Limb (tissue), 2 donors: ENCODE results near the gene IFT22.
"Not testable (repeated sequence)": the region's sequence is repeated elsewhere in the genome, so short reads cannot be mapped to it uniquely, and the experiment has no call there.

Source experiments
- DNase-seq, 2 donors: peaks; one replicate each; pipeline ENCODE4 v3.0.0-alpha.2; 2016; ENCODE audit errors: extremely low spot score in 2 of 2

The IFT22 gene

DNA sequence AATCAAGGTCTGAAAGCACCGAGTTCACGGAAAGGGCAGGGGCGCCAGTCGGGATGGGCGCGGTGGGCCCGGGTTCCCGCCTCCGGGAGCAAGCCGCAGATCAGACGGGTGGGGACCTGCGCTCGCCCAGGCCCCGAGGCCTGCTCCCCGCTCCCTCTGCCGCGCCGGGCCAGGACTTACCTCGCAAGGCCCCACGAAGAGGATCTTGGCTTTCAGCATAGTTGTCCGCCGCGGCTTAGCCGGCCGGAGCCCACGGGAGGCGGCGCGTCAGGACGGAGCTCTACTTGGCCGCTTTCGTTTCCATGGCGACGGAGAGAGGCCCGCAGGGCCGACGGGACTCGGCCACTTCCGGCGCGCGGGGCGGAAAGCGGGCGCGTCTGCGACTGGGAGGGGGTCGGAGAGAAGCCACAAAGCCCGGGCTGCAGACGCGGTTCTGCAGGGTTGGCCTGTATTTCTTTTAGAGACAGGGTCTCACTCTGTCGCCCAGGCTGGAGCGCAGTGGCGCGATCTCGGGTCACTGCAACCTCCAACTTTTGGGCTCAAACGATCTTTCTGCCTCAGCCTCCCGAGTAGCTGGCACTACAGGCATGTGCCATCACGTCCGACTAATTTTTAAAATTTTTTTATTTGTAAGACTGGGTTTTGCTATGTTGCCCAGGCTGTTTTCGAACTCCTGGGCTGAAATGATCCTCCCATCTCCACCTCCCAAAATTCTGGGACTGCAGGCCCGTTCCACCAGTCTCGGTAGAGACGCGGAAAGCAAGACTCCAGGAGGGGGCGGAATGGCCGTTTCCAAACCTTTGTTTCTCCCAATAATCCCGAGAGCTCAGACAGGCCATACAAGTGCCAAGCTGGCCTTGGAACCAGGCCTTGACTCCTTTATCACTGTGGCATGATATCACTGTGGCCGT lies at the start of gene IFT22:
TSS of gene IFT22 (minus strand) at position 322 of the 911 bp plus-strand sequence. CDS start at position 219, 103 bp downstream.
- peak; percentile 94 to 95 for DNase-seq

DNA sequence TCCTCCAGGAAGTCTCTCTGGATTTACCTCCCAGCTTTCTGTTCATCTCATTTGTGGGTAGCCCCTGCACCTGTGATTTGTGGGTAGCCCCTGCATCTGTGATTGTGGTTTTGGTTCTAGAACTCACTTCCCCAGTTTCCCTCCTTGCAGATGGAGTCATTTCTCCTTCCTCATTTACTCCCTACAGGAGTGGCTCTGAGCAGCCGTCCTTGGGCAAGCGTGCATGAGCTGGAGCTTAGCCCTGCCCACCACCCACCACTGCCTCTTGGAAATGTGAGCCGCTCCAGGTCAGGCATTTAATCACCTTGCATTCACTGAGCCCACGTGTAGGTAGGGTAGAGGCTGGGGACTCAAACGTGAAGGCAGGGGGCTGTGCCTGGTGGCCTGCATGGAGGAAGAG lies 49.2 kb upstream of the IFT22 start:
- no peak for DNase-seq

DNA sequence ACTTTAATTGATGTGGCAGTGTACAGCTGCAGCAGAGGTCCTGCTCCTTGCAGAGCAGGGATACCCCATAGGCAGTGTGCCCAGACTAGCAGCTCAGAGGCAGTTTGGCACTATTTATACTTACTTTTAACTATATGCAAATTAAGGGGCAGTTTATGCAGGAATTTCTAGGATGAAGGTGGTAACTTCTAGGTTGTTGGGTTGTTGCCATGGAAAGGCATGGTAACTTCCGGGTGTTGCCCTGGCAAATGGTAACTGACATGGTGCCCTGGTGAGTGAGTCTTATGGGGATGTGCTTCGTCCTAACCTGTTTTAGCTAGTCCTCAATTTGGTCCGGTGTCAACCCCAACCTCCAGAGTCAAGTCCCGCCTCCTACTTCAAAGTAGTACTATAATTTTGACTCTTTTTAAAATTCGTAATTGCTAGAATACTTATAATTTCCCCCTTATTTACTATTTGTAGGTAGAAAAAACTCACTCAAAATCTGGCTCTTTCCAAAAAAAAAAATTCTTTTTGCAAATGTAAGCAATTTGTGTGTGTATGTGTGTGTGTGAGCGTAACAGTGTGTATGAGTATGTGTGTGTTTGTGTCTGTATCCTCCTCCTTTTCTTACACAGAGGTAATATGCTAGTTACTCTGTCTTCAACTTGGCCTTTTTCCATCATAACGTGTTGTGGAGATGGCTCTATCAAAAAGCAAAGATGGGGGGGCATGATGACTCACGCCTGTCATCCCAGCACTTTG lies 47.0 kb upstream of the IFT22 start:
- DNase-seq: no peak

DNA sequence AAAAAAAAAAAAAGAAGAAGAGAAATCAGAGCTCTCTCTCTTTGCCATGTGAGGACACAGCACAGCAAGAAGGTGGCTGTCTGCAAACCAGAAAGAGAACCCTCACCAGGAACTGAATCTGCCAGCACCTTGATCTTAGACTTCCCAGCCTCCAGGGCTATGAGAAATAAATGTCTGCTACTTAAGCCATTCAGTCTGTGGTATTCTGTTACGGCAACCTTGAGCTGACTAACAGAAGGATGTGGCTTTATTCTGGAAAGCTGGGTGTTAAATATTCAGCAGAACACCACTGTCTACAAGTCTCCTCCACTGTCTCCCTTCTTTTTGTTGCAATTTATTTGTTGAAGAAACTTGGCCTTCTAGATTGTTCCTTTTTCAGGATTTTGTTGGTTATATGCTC lies 46.1 kb upstream of the IFT22 start:
- DNase-seq: no peak

DNA sequence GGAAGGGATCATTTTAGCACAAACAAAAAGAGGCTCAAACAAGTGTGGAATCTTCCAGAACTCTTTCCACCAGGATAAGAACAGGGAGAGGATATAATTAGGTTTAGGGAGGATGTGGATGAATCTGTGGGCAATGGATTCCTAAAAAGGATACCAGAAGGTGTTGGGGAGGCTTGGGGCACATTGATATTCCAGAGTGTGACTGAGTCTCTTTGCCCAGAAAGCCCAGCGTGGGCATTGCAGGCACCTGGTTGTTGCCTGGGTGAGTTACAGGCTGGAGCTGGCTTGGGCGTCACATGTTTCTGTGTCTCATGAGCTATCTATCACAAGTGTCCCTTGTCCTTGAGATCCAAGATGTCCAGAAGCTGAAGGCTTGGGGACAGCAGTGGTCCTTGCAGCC lies 44.3 kb upstream of the IFT22 start:
- no peak for DNase-seq

DNA sequence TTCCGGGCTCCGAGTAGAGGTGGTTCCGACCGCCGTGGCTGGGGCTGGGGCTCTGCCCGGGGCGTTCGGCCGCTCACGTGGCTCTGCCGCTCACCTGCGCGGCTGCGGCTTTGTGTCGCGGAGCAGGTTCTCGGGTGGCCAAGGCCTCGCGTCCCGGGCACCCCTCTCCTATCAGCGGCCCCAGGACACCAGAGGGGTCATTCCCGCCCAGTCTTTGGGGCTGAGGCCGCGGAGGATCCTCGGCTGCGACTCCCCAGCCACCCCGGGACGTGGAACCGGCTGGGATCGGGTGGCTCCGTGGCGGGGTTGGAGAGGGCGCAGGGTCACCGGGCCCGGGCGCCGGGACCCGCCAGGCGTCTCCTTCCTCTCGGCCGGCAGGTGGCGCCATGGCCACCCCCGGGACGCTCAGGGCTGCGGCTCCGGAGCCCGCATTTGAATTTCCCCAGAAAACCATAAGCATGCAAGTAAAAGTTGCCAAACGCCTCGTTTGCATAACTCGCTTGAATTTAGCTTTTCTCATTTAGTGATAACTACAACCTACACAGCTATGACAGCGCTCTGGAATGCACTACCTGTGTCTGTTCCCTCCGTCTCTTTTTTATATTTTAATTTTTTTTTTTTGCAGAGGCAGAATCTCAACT lies 42.2 kb upstream of the IFT22 start:
- DNase-seq: peak; percentile 72 to 87

DNA sequence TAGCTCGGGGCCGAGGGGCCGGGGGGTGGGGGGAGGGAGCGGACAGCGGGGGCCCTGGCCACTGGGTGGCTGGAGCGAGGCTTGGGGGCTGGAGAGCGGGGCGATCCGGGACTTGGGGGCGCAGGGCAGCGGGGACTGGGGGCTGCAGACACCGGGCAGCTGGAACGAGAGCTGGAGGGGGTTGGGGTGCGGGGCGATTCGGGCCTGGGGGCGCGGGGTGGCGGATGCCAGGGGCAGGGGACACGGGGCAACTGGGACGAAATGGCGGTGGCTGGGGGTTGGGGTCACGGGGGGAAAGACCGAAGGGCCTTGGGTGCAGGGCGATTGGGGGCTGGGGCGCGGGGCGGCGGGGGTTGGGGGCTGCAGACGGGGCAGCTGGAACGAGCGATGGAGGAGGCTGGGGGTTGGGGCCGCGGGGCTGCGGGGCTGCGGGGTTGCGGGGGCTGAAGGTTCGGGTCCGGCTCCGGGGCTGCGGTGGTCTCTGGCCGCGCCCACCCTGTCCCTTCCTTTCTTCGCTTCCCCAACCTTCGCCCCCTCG lies 41.7 kb upstream of the IFT22 start:
- DNase-seq: no peak

DNA sequence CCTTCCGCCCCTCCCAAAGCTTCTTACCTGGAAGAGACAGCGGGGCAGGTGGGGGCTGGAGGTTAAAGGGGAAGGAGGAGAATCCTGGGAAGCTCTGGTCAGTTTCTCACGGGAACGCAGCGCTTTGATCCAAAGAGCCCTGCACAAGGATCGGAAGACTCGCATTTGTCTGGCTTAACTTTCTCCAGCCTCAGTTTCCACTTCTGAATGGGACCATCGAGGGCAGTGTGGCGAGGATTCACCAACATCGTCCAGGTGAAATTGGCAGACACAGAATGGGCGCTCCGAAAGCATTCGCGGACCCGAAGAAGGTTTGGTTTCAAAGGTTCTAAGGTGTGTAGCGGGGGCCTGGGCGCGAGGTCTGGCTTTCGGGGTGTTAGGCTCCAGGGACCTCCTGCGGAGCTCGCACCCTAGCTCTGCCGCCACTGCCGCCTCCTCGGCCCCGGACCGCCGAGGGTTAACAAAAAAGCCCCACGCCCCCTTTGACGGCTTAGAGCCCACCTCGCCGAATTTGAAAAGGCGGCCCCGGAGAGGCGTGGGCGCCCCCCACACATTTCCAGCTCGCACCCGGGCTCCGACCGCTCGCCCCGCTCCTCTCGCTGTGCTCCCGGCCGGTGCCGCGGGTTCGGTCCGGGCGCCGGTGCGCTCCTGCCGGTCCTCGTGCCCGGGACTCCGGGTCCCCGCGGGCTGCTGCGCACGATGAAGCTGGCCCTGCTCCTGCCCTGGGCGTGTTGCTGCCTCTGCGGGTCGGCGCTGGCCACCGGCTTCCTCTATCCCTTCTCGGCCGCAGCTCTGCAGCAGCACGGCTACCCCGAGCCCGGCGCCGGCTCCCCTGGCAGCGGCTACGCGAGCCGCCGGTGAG lies 41.0 kb upstream of the IFT22 start, which contains the start of gene COL26A1:
TSS of gene COL26A1 (plus strand) at position 542 of the 862 bp plus-strand sequence. CDS start at position 700, 158 bp downstream.
- DNase-seq: peak in 1 of 2 donors; percentile 76

DNA sequence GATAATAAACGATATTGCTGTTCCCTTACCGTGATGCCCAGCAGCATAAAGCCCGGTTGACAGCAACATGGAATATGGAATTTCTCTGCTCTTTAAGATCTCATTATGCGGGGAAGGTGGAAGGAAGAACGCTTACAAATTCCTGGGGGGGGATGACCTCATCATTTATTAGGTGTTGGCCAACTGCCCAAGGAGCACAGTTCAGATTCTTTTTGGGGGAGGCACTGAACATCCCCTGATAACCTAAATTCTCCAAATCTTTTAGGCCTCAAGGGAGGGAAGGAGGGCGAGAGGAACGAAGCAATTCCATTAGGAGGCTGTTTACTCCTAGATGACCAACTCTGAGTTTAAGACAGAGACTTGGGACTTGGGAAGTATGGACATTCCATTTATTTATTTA lies 35.8 kb upstream of the IFT22 start:
- DNase-seq: no peak

DNA sequence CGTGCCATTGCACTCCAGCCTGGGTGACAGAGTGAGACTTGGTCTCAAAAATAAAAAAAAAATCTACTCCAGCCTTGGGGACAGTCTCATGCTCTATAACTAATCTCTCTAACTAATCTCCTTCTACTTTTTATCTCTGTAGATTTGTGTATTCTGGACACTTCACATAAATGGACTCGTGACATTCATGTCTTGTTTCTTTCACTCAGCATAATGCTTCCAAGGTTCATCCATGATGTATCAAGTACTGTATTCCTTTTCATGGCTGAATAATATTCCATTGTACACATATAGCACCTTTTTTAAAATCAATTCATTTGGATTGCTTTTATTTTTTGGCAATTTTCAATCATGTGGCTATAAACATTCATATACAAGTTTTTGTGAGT lies 31.3 kb upstream of the IFT22 start:
- no peak for DNase-seq

DNA sequence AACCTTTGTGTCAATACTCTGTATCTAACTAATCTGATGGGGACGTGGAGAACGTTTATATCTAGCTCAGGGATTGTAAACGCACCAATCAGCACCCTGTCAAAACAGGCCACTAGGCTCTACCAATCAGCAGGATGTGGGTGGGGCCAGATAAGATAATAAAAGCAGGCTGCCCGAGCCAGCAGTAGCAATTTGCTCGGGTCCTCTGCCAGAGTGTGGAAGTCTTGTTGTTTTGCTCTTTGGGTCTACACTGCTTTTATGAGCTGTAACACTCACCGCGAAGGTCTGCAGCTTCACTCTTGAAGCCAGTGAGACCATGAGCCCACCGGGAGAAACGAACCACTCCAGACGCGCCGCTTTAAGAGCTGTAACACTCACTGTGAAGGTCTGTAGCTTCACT lies 27.7 kb upstream of the IFT22 start:
- not testable (repeated sequence) for DNase-seq

DNA sequence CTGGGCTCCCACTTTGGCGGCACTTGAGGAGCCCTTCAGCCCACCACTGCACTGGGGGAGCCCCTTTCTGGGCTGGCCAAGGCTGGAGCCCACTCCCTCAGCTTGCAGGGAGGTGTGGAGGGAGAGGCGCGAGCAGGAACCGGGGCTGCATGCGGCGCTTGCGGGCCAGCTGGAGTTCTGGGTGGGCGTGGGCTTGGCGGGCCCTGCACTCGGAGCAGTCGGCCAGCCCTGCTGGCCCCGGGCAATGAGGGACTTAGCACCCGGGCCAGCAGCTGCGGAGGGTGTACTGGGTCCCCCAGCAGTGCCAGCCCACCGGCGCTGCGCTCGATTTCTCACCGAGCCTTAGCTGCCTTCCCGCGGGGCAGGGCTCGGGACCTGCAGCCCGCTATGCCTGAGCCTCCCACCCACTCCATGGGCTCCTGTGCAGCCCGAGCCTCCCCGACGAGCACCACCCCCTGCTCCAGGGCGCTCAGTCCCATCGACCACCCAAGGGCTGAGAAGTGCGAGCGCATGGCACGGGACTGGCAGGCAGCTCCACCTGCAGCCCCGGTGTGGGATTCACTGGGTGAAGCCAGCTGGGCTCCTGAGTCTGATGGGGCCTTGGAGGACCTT lies 26.9 kb upstream of the IFT22 start:
- not testable (repeated sequence) for DNase-seq

DNA sequence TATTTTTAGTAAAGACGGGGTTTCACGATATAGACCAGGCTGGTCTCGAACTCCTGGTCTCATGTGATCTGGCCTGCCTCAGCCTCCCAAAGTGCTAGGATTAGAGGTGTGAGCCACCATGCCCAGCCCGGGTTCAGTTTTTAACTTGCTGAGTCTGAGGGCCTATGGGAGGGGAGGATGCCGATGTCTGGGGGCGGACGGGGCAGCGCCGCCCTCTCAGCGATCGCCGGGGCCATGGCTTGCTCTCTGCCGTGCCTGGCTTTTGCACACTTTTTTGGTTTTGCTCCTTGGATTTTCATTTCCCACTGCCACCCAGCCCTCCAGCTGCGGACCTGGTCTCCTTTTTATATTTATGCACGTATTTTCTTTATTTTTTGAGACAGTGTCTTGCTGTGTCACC lies 25.9 kb upstream of the IFT22 start:
- no peak for DNase-seq

DNA sequence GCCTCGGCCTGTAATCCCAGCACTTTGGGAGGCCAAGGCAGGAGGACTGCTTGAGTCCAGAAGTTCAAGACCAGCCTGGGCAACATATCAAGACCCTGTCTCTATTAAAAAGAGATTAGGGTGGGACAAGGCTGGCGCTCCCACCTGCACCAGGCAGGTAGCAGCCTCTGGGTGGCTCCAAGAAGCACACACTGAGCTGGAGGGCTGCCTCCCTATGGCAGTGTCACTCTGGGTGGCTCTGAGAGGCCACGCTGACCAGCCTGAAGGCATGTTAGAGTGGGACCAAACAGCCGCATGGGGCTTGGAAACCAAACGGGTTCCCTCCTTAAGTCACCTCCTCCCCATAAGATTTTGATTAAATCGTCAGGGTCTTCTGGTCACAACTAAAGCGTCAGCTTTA lies 21.3 kb upstream of the IFT22 start:
- no peak for DNase-seq

DNA sequence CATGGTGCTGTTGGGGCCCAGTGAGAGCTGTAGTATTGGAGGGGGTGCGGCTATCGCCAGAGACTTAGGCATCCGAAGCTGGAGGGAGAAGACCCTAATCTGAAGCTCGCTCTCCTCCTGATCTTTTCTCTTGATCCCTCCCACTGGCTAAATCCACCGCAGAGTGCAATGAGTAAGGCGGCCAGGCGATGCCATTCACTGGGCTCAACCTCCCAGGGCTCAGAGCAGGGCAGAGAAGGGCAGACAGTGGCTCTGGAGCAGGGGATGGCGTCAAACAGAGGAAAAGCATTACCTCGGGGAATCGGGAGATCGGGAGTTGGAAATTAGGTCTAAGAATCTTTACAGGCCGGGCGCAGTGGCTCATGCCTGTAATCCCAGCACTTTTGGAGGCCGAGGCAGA lies 18.8 kb upstream of the IFT22 start:
- DNase-seq: no peak

DNA sequence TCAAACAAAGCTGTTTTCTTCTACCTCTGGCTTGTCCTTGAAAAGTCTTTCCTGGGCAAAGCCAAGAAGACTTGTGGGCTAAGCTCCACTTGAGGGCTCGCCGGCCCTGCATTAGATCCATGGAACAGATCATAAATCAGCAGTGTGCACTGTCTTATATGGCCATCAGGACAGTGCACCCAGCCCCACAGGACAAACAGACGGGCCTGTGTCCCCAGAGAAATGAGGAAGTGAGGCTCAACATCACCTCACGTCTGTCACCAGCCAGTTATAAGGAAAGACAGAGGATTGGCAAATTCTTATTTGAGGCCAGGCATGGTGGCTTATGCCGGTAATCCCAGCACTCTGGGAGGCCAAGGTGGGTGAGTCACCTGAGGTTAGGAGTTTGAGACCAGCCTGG lies 12.3 kb upstream of the IFT22 start:
- no peak for DNase-seq

DNA sequence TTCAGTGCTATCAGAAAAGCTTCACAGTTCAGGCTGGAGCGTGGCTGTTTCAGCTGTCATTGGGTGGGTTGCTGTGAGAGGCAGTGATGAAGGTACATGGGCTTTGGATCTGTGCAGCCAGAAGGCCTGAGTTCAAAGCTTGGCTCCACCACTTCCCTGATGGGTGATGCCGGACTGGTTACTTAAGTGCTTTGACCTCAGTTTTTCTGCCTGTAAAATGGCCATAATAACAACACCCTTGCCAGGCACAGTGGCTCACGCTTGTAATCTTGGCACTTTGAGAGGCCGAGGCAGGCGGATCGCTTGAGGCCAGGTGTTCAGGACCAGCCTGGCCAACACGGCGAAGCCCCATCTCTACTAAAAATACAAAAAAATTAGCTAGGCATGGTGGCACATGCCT lies 10.4 kb upstream of the IFT22 start:
- no peak for DNase-seq

DNA sequence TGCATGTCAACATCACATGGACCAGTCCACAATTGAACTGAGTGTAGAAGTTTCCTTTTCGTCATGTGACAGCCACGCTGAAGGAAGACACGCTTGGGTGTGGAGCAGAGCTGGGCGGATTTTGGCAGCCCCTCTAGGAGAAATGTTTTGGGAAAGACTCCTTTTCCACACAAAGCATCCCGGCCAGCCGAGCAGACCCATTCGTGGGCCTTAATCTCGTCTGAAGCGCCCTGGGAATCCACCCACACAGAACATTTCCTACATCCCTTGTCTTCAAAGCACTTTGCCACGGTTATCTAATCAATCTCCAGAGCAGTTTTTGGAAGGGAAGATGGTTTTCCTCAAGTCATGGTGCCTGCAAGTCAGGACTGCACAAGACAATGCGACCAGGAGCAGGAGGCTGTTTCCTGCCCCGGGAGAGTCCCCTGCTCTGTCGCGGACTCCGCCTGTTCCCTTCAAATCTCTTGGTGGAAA lies 8.4 kb upstream of the IFT22 start:
- no peak for DNase-seq

DNA sequence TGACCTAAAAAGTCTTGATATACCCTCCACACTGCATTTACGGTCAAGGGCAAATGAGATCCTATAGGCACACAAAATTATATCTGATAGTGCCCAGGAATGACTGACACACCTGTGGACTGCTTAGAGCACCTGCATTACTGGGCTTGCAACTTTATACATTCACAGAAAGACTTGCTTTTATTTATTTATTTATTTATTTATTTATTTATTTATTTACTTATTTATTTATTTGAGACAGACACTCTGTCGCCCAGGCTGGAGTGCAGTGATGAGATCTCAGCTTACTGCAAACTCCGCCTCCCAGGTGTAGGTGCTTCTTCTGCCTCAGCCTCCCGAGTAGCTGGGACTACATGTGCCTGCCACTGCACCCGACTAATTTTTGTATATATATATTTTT lies 6.5 kb upstream of the IFT22 start:
- no peak for DNase-seq

DNA sequence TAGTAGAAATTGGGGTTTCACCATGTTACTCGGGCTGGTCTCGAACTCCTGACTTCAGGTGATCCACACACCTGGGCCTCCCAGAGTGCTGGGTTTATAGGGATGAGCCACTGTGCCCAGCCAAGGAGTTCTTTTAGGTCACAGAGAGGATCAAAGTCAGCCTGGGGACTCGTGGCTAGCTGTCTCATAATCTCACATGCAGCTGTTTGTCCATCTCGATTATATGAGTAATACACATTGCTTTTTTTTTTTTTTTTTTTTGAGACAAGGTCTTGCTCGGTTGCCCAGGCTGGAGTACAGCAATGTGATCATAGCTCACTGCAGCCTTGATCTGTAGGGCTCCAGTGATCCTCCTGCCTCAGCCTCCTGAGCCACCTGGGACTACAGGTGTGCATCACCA lies 2.2 kb downstream of the IFT22 start:
- DNase-seq: no peak
